ENCODE data around the gene GASK1A.
A peak's percentile ranks its signal among the peaks of the same experiment; 100 is the strongest.

The GASK1A gene

DNA sequence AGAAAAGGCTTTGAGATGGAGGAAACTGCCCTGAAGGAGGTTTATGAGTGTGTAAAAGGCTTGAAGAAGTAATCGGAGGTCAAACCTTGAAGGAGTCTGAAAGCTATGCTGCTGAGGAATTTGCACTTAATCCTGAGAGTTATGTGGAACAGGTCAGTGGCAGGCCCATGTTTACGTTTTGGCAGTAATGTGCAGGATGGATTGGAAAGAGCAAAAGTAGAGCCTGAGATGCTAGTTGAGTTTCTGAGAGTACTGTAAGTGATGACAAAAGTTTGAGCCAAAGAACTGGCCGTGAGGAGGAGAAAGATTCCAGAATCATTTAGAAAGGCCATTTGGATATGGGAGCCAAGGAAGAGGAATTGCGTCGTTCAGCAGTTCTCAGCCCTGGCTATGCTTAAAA is 3.2 kb upstream of the GASK1A start:
- no peak for TF ChIP-seq Cebpa-rat (IDR thresholded peaks at IDR 0.05)
- Histone ChIP-seq H3K4me2 (no peak overlapping the region), H3K9me3 (replicated peaks in 1 of 11) (peaks cover 51 to 74% (median 54%) of the 10 kb centered on the region in 11 experiments)

DNA sequence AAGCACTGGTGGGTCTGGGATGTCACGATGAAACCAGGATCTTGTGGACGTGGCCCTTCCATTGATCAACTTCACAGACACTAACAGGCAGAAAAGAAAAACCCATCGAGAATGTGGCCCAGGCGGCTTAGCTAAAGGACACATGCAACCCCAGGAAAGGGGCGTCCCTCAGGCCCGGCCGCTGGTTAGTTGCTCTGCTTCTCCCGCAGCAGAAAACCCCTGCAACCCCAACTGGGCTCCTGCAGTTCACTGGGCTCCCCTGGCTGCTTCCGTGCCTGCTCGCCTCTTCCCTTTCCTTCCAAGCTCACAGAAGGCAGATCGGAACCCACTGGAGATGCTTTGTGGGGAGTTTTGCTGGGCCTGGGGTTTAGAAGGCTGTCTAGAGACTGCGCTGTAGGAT is 1.1 kb downstream of the GASK1A start:
- Histone ChIP-seq H3K4me1 (peaks cover 3 to 12% (median 8%) of the 10 kb centered on the region in 10 experiments; a peak in 16 of 20 replicates), H3K9ac (no peak overlapping the region), H3K36me3 (no peaks in the 10 kb centered on the region), H3K4me3 (peak overlapping the region in 1 of 10 experiments; percentile 75; a peak in 2 of 20 replicates), H4K20me1 (peaks cover 0 to 5% (median 0%) of the 10 kb centered on the region in 11 experiments; a peak in 2 of 22 replicates), H3K4me2 (peak overlapping the region in 2 of 11 experiments; percentile 89 to 97; a peak in 3 of 22 replicates), H3K9me3 (replicated peaks in 1 of 11) (peaks cover 20 to 40% (median 23%) of the 10 kb centered on the region in 11 experiments), H3K27ac (no peak overlapping the region), H3K27me3 (peaks cover 41 to 51% (median 48%) of the 10 kb centered on the region in 11 experiments)
- TF ChIP-seq Cebpa-rat (IDR thresholded peaks at IDR 0.05) = no peak

More for the DNA sequence above, 3.2 kb upstream of the GASK1A start:
- H3K27ac ChIP-seq = no peak overlapping the region
- H3K4me3 ChIP-seq = no peak overlapping the region
- H3K36me3 ChIP-seq = 0 out of 22 replicates have a peak, but pooled peaks cover 0 to 7% (median 0%) of the 10 kb centered on the region in 11 experiments
- peaks cover 3 to 12% (median 8%) of the 10 kb centered on the region in 10 experiments; a peak in 16 of 20 replicates for H3K4me1 ChIP-seq
- peaks cover 0 to 5% (median 0%) of the 10 kb centered on the region in 11 experiments; a peak in 2 of 22 replicates for H4K20me1 ChIP-seq
- no peak overlapping the region for H3K9ac ChIP-seq
- H3K27me3 ChIP-seq = peaks cover 35 to 44% (median 40%) of the 10 kb centered on the region in 11 experiments

DNA sequence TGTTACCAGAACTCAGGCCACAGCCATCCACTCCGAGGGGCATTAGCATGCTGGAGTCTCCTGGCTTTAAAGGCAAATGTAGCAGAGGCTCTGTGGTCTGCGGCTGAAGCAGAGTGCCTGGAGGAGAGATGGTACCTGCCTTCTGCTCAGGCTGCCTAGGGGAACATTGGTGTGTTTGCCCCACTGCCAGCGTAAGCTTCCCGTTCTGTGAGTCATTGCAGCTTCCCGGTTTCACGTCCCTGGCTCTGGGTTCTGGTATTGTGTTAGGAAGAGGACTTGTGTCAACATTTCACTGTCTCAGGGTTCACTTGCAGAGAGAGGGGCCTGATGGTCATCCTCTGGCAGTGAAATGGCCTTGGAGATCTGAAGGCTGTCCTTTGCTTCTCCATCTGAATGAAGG is 1.8 kb downstream of the GASK1A start:
- H3K4me2 ChIP-seq = no peak overlapping the region

DNA sequence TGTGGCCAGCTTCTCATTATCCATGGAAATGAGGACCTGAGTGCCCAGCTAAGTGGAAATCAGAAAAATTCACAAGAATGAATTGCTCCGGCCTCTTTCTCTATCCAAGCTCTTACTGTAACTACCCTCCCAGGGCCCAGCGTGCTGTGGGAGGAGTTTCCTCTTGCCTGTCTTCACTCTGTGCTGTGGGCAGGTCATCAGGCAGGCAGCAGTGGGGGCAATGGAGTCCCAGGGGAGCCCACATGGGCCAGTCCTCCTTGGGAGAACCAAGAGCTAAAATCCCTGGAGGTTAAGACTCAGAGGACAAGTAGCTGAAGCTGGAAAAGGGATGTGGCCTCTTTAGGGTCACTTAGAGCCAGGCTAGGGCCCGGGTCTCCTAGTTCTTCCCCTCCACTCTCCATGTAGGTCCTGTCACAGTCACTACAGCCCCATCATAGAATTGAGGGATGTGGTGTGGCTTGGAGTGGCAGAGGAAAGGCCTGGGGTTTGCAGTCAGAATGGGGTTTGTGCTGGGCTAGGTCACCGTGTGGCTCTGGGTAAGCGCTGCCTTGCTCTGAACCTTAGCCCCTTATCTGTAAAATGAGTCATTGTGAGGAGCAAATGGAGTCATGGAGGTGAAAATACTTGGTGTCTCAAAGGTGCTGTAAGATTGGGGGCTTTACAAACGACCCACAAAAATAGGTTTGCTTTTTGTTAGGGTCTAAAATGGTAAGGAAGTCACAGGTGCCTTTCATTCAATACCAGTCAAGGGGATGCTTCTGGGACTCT is 3.7 kb downstream of the GASK1A start:
- Histone ChIP-seq H3K4me2 (no peak overlapping the region), H3K4me1 (peaks cover 3 to 12% (median 8%) of the 10 kb centered on the region in 10 experiments; a peak in 16 of 20 replicates), H4K20me1 (peaks cover 0 to 5% (median 0%) of the 10 kb centered on the region in 11 experiments; a peak in 2 of 22 replicates), H3K27me3 (peaks cover 37 to 42% (median 39%) of the 10 kb centered on the region in 11 experiments), H3K27ac (no peak overlapping the region), H3K9ac (no peak overlapping the region), H3K9me3 (replicated peaks in 1 of 11) (peaks cover 0 to 17% (median 0%) of the 10 kb centered on the region in 11 experiments; a peak in 5 of 22 replicates), H3K4me3 (no peak overlapping the region), H3K36me3 (no peaks in the 10 kb centered on the region)
- no peak for TF ChIP-seq Cebpa-rat (IDR thresholded peaks at IDR 0.05)

More for the DNA sequence above, 1.8 kb downstream of the GASK1A start:
- no peak overlapping the region for H3K27ac ChIP-seq
- H3K9ac ChIP-seq = no peak overlapping the region
- H3K27me3 ChIP-seq = peaks cover 41 to 51% (median 48%) of the 10 kb centered on the region in 11 experiments
- no peak overlapping the region for H3K4me3 ChIP-seq
- TF ChIP-seq Cebpa-rat (IDR thresholded peaks at IDR 0.05) = no peak
- H3K4me1 ChIP-seq = peaks cover 3 to 12% (median 8%) of the 10 kb centered on the region in 10 experiments; a peak in 16 of 20 replicates
- peaks cover 13 to 33% (median 16%) of the 10 kb centered on the region in 11 experiments for H3K9me3 ChIP-seq (replicated peaks in 1 of 11)
- peaks cover 0 to 5% (median 0%) of the 10 kb centered on the region in 11 experiments; a peak in 2 of 22 replicates for H4K20me1 ChIP-seq
- no peaks in the 10 kb centered on the region for H3K36me3 ChIP-seq

DNA sequence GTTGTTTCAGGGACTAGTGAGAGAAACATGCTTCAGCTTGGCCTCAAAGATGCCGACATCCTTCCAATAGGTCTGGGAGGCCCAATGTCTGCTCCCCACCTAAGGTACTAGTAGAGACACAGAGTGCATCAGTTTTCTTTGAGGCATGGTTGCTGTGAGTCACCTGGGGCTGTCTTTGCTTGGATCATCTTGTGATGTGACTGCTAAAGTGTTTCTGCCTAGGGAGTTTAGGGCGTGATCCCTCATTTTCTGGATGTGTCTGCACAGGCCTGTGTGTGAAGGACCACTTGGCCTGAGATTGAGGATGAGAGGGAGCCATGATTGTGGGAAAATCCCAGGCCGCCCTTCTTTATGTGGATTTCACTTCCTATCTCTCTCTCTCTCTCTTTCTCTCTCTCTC is 4.8 kb downstream of the GASK1A start:
- Histone ChIP-seq H3K9me3 (replicated peaks in 1 of 11) (peaks cover 0 to 6% (median 0%) of the 10 kb centered on the region in 11 experiments; a peak in 2 of 22 replicates), H3K27me3 (peaks cover 26 to 31% (median 28%) of the 10 kb centered on the region in 11 experiments), H3K9ac (no peak overlapping the region), H3K27ac (no peak overlapping the region), H3K4me2 (no peak overlapping the region), H3K4me3 (no peak overlapping the region), H3K36me3 (no peaks in the 10 kb centered on the region), H3K4me1 (peaks cover under 1 to 10% (median 7%) of the 10 kb centered on the region in 10 experiments; a peak in 16 of 20 replicates), H4K20me1 (peaks cover 0 to 5% (median 0%) of the 10 kb centered on the region in 11 experiments; a peak in 2 of 22 replicates)
- no peak for TF ChIP-seq Cebpa-rat (IDR thresholded peaks at IDR 0.05)

GRCh38 chr3:42984701-42985100 is 5.6 kb downstream of the GASK1A start:
- Histone ChIP-seq H3K27me3 (peaks cover 18 to 23% (median 20%) of the 10 kb centered on the region in 11 experiments), H3K4me1 (peaks cover 0 to 2% (median 2%) of the 10 kb centered on the region in 10 experiments; a peak in 15 of 20 replicates), H3K9ac (no peak overlapping the region), H3K4me2 (no peak overlapping the region), H3K36me3 (no peaks in the 10 kb centered on the region), H3K9me3 (replicated peaks in 1 of 11) (peaks cover 0 to 5% (median 0%) of the 10 kb centered on the region in 11 experiments; a peak in 1 of 22 replicates), H3K4me3 (no peak overlapping the region), H3K27ac (no peak overlapping the region), H4K20me1 (peaks cover 0 to 5% (median 0%) of the 10 kb centered on the region in 11 experiments; a peak in 2 of 22 replicates)
- TF ChIP-seq Cebpa-rat (IDR thresholded peaks at IDR 0.05) = no peak

DNA sequence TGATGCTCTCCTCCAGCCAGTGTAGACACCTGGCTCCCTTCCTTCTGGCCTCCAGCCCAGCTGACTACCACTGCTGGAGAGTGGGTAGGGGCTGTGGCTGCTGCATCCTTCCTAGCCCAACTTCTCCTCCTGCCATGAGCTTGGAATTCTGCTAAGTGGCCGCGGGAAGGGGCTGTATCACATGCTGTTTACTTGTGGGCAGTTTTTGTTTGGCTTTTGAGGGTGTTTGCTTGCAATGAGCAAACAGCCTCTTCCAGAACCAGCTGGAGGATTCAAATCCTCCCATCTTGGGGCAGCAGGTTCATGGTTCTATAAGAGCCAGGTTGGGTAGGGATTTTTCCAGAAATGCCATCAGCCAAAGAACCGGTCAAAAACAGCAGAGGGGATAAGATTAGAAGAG is 9.0 kb downstream of the GASK1A start:
- no peak for TF ChIP-seq Cebpa-rat (IDR thresholded peaks at IDR 0.05)

DNA sequence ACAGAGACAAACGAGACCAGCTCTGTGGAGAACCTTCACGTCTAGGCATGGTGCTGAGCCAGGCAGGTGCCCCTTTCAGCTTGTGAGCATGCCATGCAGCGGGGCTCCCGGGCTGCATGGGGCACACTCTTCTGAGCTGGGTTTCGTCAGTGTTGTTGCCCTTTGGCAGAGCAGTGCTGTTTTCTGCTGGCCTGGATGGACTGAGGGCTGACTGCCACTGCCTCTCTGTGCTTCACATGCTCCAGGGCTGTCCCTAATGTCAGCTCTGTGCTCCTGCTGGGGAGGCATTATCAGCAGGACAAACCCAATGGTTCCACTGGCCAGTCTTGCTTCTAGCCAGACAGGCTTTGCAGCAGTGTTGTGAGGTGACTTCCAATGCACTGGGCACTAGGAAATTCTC is 9.5 kb downstream of the GASK1A start:
- Histone ChIP-seq H3K36me3 (no peaks in the 10 kb centered on the region), H3K27ac (no peak overlapping the region), H3K27me3 (no peaks in the 10 kb centered on the region), H3K4me2 (no peak overlapping the region), H3K9ac (no peak overlapping the region), H3K4me1 (no peaks in the 10 kb centered on the region), H3K9me3 (replicated peaks in 1 of 11) (no peaks in the 10 kb centered on the region), H3K4me3 (no peak overlapping the region), H4K20me1 (no peaks in the 10 kb centered on the region)
- no peak for TF ChIP-seq Cebpa-rat (IDR thresholded peaks at IDR 0.05)

More for the DNA sequence above, 9.0 kb downstream of the GASK1A start:
- Histone ChIP-seq H3K4me3 (no peak overlapping the region), H3K27me3 (no peaks in the 10 kb centered on the region), H3K9ac (no peak overlapping the region), H3K36me3 (no peaks in the 10 kb centered on the region), H3K4me2 (no peak overlapping the region), H3K9me3 (replicated peaks in 1 of 11) (no peaks in the 10 kb centered on the region), H4K20me1 (no peaks in the 10 kb centered on the region), H3K4me1 (no peaks in the 10 kb centered on the region), H3K27ac (no peak overlapping the region)

Data from BLaER1 treated with 17β-estradiol and CSF1 and Interleukin-3, amounts not matched to agents 10 nM and 100 nM (cell line).